Brain pericyte (primary cell): ENCODE measurements around the gene ARHGEF1.

Experiments
- DNase-seq: peaks from one replicate; pipeline ENCODE4 v3.0.0-alpha.2; 2012; ENCODE audit warnings: low read depth, low spot score

ARHGEF1 gene

GRCh38 chr19:41918095-41918494 lies 35.1 kb downstream of the ARHGEF1 start:
- DNase-seq, result no peak

GRCh38 chr19:41918653-41919244 lies 35.8 kb downstream of the ARHGEF1 start:
- DNase-seq, result no peak

GRCh38 chr19:41919948-41920712 lies 37.1 kb downstream of the ARHGEF1 start:
- DNase-seq, result no peak

- no peak for DNase-seq
These were observed 38.0 kb downstream of the ARHGEF1 start for GRCh38 chr19:41920882-41921576.

- no peak for DNase-seq
These were observed 38.9 kb downstream of the ARHGEF1 start for GRCh38 chr19:41921577-41922576.

- DNase-seq, result no peak
These were observed 39.6 kb downstream of the ARHGEF1 start for GRCh38 chr19:41922585-41922984.

- no peak for DNase-seq
These were observed 40.2 kb downstream of the ARHGEF1 start for GRCh38 chr19:41923045-41923788.

GRCh38 chr19:41924151-41925145 lies 41.5 kb downstream of the ARHGEF1 start:
- DNase-seq, result no peak

GRCh38 chr19:41925208-41926003 lies 42.4 kb downstream of the ARHGEF1 start:
- no peak for DNase-seq

- DNase-seq, result no peak
These were observed 43.2 kb downstream of the ARHGEF1 start for GRCh38 chr19:41926028-41926762.

- DNase-seq, result no peak
These were observed 43.9 kb downstream of the ARHGEF1 start for GRCh38 chr19:41926763-41927496.

- DNase-seq, result no peak
These were observed 44.7 kb downstream of the ARHGEF1 start for GRCh38 chr19:41927497-41928192.

- DNase-seq, result no peak
These were observed 45.3 kb downstream of the ARHGEF1 start, which contains the start of gene ERFL for GRCh38 chr19:41928221-41928683. Gene ERFL, minus strand, starts transcription at chr19:41928449. Its CDS starts 15,530 bp downstream, at chr19:41912919.

- DNase-seq, result no peak
These were observed 46.0 kb downstream of the ARHGEF1 start for GRCh38 chr19:41928754-41929535.

GRCh38 chr19:41929536-41930071 lies 46.6 kb downstream of the ARHGEF1 start:
- no peak for DNase-seq
